HepG2 (cell line): ENCODE measurements around the gene PRR9.

Experiments
- ATF3 ChIP-seq: sonication (generic); formaldehyde crosslinking; IDR thresholded peaks from 2 replicates; pipeline ENCODE4 v1.4.0; 2020; ENCODE audit warnings: missing genetic modification reagents
- CHD2 ChIP-seq: IDR thresholded peaks from 2 replicates; pipeline ENCODE4 v1.6.1; 2011; ENCODE audit warnings: low read depth, low read length, improper control_type of control experiment
- ESRRA ChIP-seq: sonication (generic); formaldehyde crosslinking; IDR thresholded peaks from 2 replicates; pipeline ENCODE4 v1.5.1; 2020; ENCODE audit warnings: mild to moderate bottlenecking, low read depth, missing genetic modification reagents
- NFYB ChIP-seq: sonication (generic); formaldehyde crosslinking; IDR thresholded peaks from 2 replicates; pipeline ENCODE4 v1.4.0; 2020; ENCODE audit warnings: missing genetic modification reagents
- RFX5 ChIP-seq: IDR thresholded peaks from 2 replicates; pipeline ENCODE4 v1.6.1; 2011; ENCODE audit warnings: low read depth, low read length, improper control_type of control experiment
- SP1 ChIP-seq, 2 experiments: fragments of 450-650 bp in 1 of 2; sonication (generic) in 1 of 2; formaldehyde crosslinking in 1 of 2; IDR thresholded peaks; 2 replicates each; pipeline versions ENCODE4 v1.4.0 to v1.6.1; 2016 to 2020; ENCODE audit warnings: missing genetic modification reagents in 1 of 2
- ZNF331 ChIP-seq: sonication (generic); formaldehyde crosslinking; IDR thresholded peaks from 2 replicates; pipeline ENCODE4 v1.4.0; 2020; ENCODE audit warnings: missing genetic modification reagents
- ZNF776 ChIP-seq: sonication (generic); formaldehyde crosslinking; IDR thresholded peaks from 2 replicates; pipeline ENCODE4 v1.4.0; 2020; ENCODE audit warnings: mild to moderate bottlenecking, missing genetic modification reagents

GRCh38 chr1:153248176-153248879 lies 30.9 kb downstream of the PRR9 start:
- TF ChIP-seq NFYB (CRISPR knock-in tag) = no peak
- TF ChIP-seq ZNF331 (CRISPR knock-in tag) = no peak
- TF ChIP-seq SP1 (IDR thresholded peaks at IDR 0.05) = no peak
- TF ChIP-seq SP1 (CRISPR knock-in tag; IDR thresholded peaks at IDR 0.05) = no peak
- TF ChIP-seq RFX5 = no peak
- TF ChIP-seq ESRRA (CRISPR knock-in tag) = no peak
- TF ChIP-seq ATF3 (CRISPR knock-in tag) = no peak
- no peak for TF ChIP-seq ZNF776 (CRISPR knock-in tag)
- TF ChIP-seq CHD2 = no peak
